ENCODE measurements around the gene B3GNT9.
"Not testable (repeated sequence)": the region's sequence is repeated elsewhere in the genome, so short reads cannot be mapped to it uniquely, and the experiment has no call there.

Gene B3GNT9

GRCh38 chr16:67150047-67150832 is 558 bp downstream of the B3GNT9 start:
- no peak for DNase-seq (ENCODE audit: low read depth)

GRCh38 chr16:67149276-67150046 is 1.3 kb downstream of the B3GNT9 start:
- DNase-seq (ENCODE audit: low read depth) = no peak

- DNase-seq (ENCODE audit: low read depth) = no peak
Observed at GRCh38 chr16:67148656-67149275, 2.0 kb downstream of the B3GNT9 start.

GRCh38 chr16:67148221-67148620 is 2.6 kb downstream of the B3GNT9 start:
- no peak for DNase-seq (ENCODE audit: low read depth)

GRCh38 chr16:67147437-67148140 is 3.2 kb downstream of the B3GNT9 start:
- no peak for DNase-seq (ENCODE audit: low read depth)

- no peak for DNase-seq (ENCODE audit: low read depth)
Observed at GRCh38 chr16:67146523-67147357, 4.1 kb downstream of the B3GNT9 start.

- DNase-seq (ENCODE audit: low read depth) = no peak
Observed at GRCh38 chr16:67145746-67146145, 5.1 kb downstream of the B3GNT9 start.

- DNase-seq (ENCODE audit: low read depth) = no peak
Observed at GRCh38 chr16:67144943-67145342, 5.9 kb downstream of the B3GNT9 start.

- DNase-seq (ENCODE audit: low read depth) = no peak
Observed at GRCh38 chr16:67142342-67142741, 8.5 kb downstream of the B3GNT9 start.

- DNase-seq (ENCODE audit: low read depth) = no peak
Observed at GRCh38 chr16:67141391-67141790, 9.4 kb downstream of the B3GNT9 start.

GRCh38 chr16:67137605-67138004 is 13.2 kb downstream of the B3GNT9 start:
- no peak for DNase-seq (ENCODE audit: low read depth)

GRCh38 chr16:67129422-67129821 is 21.4 kb downstream of the B3GNT9 start:
- DNase-seq (ENCODE audit: low read depth) = no peak

GRCh38 chr16:67128887-67129286 is 21.9 kb downstream of the B3GNT9 start:
- no peak for DNase-seq (ENCODE audit: low read depth)

- DNase-seq (ENCODE audit: low read depth) = no peak
Observed at GRCh38 chr16:67128417-67128816, 22.4 kb downstream of the B3GNT9 start.

GRCh38 chr16:67122799-67123198 is 28.0 kb downstream of the B3GNT9 start:
- DNase-seq (ENCODE audit: low read depth) = not testable (repeated sequence)

- DNase-seq (ENCODE audit: low read depth) = no peak
Observed at GRCh38 chr16:67120025-67120424, 30.8 kb downstream of the B3GNT9 start.

GRCh38 chr16:67117716-67118115 is 33.1 kb downstream of the B3GNT9 start:
- no peak for DNase-seq (ENCODE audit: low read depth)

- DNase-seq (ENCODE audit: low read depth) = no peak
Observed at GRCh38 chr16:67116388-67117311, 34.1 kb downstream of the B3GNT9 start.

- no peak for DNase-seq (ENCODE audit: low read depth)
Observed at GRCh38 chr16:67115639-67116038, 35.2 kb downstream of the B3GNT9 start.

- DNase-seq (ENCODE audit: low read depth) = no peak
Observed at GRCh38 chr16:67114793-67115192, 36.0 kb downstream of the B3GNT9 start.
